Stimulated activated CD4-positive, alpha-beta T cell treated with anti-CD3 and anti-CD28 coated beads, Interleukin-4, amount 100 ng/mL, for 48 hours (primary cell): ENCODE results near the gene INHA.

ENCODE experiments used
- DNase-seq, 2 donors: peaks; one replicate each; pipeline ENCODE4 v3.0.0-alpha.2; 2020; ENCODE audit warnings: low read depth in 2 of 2

Gene INHA, protein sequence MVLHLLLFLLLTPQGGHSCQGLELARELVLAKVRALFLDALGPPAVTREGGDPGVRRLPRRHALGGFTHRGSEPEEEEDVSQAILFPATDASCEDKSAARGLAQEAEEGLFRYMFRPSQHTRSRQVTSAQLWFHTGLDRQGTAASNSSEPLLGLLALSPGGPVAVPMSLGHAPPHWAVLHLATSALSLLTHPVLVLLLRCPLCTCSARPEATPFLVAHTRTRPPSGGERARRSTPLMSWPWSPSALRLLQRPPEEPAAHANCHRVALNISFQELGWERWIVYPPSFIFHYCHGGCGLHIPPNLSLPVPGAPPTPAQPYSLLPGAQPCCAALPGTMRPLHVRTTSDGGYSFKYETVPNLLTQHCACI

DNA sequence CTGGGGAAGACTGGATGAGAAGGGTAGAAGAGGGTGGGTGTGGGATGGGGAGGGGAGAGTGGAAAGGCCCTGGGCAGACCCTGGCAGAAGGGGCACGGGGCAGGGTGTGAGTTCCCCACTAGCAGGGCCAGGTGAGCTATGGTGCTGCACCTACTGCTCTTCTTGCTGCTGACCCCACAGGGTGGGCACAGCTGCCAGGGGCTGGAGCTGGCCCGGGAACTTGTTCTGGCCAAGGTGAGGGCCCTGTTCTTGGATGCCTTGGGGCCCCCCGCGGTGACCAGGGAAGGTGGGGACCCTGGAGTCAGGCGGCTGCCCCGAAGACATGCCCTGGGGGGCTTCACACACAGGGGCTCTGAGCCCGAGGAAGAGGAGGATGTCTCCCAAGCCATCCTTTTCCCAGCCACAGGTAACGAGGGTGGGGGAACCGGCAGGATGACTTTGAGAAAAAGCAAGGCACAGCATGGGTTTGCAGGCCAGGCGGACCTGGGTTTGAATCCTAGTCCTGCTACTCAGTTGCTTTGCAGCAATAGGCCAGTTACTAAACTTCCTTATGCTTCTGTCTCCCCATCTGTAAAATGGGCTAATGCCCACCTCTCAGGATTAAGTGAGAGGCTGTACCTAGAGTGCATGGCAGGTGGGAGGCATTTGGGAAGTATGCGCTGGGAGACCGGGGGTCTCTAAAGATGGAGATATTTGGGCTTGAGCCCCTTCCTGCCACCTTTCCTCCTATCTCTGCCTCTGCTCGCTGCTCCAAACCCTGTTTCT, at the start of gene INHA:
Gene INHA (plus strand): TSS at position 74 of the 765 bp plus-strand sequence. CDS start 65 bp downstream, at position 139.
- no peak for DNase-seq

DNA sequence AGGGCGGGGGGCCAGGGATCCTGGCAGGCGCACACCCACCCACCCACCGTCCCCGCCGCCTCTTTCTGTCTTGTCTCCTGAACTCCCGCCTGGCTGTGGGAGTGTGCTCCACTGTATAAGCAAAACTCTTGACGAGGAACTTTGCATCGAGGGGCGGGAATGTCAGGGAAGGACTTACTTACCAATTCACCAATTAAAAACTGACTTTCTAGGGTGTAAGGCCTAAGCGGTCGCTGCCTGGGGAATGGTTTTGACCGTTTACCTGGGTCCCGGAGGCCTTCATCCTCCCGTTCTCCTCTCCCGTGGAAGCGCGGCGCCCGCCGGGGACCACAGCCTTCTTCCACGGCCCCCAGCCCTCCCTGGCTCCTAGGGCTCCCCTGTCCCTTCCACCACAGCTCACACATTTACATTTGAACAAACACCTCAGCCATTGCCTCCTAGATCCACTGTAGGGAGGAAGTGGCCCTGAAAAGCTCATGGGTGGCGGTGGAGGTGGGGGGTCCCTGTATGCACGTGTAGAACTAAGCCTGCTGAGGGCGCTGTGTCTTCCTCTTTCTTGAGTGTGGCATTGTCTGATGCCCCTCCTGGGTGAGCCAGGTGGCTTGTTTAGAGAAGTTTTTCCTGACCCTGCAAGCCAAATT, 49.0 kb upstream of the INHA start:
- no peak for DNase-seq

DNA sequence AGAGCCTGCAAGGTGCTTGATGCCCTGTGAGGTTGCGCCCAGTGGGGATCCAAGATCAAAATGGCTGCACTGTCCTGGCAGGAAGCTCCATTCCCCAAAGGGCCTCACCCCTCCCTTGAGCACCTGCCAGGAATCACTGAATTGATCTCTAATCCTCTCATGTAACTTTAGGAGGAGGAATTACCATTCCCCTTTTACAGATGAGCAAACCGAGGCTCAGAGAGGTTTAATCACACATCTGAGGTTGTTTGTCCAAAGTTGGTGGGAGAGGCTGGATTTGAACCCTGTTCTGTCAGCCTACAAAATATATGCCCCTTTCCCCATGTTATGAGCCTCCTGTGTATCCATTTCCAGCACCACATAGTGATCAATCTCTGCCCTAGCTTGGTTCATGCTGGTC, 47.3 kb upstream of the INHA start:
- DNase-seq, result no peak

DNA sequence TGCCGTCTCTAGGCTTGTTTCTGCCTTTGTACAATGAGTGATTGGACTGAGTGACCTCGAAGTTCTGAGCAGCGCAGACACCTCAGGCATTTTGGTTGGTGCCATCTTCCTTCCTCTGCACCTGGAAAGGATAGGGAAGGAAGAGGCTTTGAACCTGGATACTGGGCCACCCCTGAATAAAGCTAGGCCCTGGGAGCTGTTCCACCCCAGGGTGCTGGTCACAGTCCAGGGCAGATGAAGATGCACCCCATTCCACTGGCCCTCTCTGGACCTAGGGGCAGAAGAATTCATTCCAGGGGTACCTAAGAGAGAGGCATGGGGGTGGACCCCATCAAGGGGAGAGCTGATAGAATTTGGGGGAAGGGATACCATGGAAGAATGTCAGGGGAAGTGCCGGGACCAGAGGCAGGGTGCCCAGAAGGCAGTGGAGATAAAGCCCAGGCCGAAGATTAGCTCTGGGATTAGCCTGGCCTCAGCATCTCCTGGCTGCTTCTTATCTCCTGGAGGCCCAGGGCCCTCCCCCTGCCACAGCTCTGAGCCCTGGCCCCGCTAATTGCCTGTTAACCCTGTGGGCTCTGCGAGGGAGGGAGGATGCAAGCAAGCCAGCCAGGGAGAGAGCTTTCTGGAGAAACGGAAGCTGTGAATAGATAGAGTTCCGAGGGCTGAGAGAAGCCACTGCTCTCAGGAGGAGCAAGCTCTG, 46.4 kb upstream of the INHA start:
- no peak for DNase-seq

DNA sequence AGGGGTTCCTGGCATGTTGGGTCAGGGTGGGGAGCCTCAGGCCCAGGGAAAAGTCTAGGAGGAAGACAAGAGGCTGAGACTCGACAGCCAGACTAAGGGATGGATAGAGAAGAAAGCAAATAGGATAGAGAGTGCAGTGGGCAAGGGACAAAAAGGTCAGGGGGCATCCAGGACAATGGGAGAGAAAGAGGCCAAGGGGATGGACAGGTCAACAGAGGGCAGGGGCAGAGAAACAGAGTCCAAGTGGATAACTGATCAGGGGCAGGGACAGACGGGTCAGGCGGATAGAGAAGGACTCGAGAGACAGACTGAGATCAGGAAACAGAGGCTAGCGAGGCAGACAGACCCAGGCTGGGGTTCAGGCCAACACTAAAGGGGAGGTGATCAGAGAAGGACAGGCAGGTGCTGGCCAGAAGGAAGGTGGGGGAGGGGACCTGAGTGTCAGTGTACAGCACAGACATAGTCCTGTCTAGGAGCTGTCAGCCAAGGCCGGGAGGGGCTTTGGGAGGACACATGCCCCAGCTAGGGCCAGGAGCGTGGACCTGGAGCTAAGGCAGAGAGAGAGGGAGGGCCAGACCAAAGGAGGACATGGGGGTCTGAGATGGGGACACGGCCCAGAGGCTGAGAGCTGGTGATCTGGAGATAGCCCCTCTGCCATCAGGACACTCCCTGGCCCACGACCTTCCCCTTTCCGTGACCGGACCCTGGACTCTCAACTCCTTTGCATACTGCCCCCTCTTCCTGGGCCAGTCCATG, 45.6 kb upstream of the INHA start:
- DNase-seq, result no peak

DNA sequence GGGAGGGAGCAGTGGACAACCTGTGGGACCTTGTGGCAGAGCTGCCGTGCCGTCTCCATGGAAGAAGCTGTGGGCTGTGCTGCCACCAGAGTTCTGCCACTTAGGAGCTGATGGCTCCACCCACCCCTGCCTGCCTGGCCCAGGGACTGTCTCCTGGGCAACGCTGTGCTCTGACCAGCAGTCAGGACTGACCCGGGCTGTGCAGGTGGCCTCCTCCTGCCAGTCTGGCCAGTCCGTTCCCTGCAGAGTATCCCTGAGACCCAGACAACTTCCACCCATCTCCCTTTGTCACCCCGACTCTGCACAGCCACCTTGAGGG, 45.1 kb upstream of the INHA start:
- no peak for DNase-seq

DNA sequence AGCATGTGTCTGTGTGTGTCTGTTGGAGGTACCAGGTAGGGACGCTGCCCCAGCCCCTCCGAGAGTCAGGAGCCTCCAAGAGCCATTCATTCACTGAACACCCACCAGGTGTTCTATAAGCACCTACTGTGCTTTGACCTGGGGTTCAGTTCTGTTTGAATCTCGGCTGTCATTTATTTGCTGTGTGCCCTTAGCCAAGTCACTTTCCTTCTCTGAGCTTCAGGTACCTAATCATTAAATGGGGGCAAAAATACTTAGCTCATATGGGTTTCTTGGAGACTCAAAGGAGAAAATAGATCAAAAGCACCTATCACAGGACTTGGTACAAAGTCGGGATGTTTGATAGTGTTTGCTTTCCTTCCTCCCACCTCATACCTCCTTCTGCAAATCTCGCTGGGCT, 44.6 kb upstream of the INHA start:
- no peak for DNase-seq

DNA sequence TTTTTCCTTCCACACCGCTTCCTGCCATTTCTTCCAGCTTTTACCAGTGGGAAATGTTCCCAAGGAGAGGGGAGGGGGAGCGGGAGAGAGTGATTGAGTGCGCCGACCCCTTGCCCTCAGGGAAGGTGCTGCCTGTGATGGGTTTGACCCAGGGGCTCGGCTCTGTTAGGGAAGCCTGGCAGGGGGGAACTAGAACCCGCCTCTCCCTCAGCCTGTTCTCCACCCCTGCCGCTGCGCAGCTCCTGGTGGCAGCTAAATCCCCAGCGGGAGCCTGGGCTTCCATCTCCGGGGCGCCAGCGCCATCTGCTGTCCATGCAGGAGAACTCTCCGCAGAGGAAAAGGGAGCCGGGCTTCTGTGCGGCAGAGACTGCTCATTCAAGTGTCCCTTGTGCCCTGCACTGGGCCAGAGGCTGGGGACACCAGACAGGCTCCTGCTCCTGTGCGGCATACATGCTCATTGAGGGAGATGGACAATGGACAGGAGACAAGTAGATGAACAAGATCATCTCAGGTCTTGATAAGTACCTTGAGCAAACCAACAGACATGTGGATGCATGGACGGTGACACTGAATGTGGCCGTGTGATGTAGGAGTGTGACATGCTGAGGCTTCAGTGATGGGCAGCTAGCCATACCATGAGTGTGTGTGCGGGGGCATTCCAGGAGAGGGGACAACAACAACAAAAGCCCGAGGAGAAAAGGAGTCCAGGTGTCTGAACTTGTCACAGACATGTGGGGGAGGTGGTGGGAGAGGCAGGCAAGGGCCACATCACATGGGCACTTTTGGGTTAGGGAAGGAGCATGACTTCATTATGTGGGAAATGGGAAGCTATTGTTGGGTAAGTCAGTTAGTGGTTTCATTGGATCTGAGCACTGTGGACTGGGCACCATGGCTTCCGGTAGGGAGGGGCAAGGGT, 41.8 kb upstream of the INHA start:
- peak; percentile 79 to 87 for DNase-seq

DNA sequence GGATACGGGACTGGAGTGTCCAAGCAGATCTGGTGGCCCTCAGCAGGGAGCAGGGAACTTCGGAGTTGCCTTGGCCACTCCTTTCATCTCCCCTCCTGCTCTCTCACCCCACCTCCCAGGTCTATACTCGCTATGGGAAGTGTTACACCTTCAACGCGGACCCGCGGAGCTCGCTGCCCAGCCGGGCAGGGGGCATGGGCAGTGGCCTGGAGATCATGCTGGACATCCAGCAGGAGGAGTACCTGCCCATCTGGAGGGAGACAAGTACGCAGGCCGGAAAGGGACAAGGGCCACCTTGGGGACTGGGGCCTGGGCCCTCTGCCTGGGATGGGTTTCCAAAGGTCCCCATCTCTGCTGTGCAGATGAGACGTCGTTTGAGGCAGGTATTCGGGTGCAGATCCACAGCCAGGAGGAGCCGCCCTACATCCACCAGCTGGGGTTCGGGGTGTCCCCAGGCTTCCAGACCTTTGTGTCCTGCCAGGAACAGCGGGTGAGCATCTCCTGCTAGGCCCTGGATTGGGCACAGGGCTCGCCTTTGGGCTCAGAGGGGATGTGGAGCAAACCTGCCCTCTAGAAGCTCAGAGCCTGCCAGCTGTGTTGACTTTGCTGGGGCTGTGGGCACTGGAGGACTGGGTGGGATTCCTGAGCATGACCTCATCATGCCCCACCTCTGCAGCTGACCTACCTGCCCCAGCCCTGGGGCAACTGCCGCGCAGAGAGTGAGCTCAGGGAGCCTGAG, 40.3 kb upstream of the INHA start:
- no peak for DNase-seq

DNA sequence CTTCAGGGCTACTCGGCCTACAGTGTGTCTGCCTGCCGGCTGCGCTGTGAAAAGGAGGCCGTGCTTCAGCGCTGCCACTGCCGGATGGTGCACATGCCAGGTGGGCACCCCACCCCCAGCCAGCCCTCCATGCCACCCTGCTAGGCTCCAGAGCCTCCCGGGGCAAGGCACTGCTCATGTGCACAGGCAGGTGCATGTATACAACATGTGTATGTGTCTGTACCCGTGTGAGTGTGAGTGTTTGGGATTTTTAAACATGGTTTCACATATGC, 39.8 kb upstream of the INHA start:
- DNase-seq, result no peak

DNA sequence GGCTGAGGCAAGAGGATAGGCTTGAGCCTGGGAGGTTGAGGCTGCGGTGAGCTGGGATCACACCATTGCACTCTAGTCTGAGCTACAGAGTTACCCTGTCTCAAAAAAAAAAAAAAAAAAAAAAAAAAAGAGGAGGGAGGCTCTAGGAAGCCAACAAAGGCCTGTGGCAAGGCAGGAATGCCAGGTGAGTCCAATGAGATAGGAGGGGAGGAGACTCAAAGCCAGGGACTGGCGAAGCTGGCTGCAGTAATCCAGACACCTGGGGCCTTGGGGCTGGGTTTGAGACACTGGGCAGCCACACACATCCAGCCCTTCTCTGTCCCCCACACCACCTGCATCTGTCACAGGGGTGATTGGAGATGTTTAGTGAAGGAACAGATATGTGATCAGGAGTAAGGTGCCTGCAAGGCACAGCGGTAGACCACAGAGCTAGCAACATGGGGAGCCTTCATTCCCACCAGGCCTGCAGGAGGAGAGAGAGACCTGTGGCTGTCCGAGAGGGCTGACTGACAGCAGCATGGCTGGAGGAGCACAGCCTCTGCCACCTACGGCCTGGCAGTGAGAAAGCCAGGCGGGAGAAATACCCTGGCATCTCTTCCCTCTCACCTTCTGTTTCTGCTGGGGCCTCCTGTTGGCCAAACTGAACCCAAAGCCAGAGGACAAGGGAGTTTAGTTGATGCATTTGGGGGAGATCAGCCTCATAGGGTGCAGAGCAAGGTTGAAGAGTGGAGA, 38.0 kb upstream of the INHA start:
- no peak for DNase-seq

DNA sequence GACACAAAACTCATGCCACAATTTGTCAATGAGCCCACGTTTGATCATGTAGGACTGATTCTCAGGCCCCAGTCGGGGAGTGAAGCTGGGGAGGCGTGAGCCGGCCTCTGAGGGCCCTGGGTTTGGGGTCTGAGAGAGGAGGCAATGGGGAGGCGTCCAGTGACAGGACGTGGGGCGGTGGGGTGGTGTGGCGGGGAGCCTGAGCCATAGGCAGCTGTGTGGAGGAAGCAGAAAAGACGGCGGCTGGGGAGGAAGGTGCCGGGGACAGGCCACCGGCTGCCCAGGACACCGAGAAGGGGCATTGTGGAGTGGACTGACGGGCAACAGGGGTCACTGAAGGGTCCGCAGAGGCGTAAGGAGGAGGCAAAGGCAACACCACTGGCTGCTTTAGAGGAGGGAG, 35.7 kb upstream of the INHA start:
- DNase-seq, result no peak

DNA sequence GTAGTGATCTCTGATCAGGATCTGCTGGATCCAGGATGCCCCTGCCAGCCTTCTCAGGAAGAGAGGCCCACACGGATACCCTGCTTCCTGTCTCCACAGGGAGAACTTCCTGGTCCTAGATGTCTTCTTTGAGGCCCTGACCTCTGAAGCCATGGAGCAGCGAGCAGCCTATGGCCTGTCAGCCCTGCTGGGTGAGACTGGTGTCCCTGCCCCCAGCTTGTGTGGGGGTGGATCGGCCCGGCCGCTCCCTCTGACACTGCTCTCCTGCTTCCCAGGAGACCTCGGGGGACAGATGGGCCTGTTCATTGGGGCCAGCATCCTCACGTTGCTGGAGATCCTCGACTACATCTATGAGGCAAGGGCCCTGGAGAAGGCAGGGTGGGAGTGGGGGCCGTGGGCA, 35.1 kb upstream of the INHA start:
- no peak for DNase-seq

DNA sequence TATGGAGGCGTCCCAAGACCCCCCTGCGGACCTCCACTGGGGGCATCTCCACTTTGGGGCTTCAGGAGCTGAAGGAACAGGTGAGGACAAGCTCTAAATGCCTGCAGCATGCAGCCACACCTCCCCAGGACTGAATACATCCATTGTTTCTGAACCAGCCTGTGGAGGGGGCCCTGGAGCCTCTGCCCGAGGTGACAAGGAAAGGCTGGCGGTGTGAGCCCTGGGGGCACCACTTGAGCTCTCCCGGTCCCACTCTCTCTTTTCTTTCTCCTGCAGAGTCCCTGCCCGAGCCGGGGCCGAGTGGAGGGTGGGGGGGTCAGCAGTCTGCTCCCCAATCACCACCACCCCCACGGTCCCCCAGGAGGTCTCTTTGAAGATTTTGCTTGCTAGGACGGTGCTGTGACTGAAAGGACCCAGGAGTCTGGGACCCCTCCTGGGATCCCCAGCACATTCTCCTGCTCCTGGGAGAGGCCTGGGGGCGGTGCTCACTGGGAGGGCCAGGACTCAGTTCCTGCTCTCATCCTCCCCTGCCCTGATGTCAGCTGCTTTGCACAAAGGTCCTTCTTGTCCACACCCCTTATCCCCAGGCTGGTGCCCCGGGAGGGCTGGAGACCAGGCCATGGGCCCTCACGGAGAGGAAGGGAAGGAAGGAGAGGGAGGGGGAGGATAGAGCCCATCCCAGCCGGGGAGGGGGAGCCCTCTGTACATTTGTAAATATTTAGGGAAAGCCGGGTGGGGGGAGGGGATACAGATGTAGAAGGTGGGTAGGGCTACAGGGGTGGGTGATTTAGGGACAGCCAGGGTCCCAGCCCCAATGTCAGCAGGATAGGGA, 34.2 kb upstream of the INHA start:
- DNase-seq, result no peak

DNA sequence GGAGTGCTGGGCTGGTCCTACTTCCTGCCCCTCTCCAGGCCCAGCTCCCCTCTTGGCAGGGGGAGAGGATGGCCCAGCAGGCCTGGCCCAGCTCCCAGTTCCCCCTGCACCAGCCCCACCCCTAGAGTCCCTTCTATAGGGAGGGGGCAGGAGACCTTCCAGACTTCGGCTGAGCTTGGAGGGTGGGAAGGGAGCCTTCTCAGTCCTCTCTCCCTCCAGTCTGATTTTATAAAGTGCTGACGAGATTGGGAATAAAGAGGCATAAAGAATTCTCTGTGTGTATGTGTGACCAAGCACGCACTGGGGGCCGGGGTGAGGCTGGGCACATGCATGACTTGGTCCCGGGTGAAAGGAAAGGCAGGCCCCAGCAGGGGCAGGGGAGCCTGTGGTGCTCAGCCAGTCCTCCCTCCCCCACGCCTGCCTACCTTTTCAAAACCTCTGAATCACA, 33.6 kb upstream of the INHA start:
- DNase-seq, result no peak

DNA sequence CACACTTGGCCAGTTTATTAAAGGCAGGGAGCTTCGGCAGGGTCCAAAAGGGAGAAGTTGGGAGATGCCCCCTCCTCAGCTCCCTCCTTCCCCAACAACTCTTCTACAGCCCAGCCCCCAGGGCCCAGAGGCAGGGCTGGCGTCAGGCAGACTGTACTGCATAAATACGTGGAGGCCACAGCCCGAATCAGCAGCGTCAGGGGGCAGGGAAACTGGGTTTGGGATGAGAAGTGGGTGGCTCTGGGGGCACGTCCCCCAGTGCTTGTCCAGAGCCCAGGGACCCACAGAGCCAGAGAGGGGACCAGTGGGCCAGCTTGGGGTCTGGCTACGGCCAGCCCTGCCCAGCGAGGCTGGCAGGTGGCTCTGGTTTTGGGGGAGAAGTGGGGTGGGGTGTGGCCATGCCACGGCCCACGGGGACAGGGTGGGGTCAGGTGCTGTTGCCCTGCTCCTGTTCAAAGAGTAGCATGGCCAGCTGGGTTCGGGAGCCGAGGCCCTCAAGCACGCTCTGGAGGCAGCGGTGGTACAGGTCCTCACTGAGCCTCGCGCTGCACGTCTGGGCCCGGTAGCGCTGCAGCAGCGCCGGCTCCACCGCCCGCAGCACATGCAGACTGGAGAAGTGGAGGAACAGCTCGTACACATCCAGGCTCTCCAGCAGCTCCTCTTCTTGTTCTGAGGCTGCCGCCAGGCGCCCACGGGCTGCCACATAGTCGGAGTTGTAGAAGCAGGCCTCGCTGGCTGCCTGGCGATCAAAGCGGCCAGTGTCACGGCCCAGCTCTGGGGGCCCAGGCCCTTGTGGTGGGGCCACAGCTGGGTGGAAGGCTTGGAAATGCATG, 32.9 kb upstream of the INHA start:
- no peak for DNase-seq

DNA sequence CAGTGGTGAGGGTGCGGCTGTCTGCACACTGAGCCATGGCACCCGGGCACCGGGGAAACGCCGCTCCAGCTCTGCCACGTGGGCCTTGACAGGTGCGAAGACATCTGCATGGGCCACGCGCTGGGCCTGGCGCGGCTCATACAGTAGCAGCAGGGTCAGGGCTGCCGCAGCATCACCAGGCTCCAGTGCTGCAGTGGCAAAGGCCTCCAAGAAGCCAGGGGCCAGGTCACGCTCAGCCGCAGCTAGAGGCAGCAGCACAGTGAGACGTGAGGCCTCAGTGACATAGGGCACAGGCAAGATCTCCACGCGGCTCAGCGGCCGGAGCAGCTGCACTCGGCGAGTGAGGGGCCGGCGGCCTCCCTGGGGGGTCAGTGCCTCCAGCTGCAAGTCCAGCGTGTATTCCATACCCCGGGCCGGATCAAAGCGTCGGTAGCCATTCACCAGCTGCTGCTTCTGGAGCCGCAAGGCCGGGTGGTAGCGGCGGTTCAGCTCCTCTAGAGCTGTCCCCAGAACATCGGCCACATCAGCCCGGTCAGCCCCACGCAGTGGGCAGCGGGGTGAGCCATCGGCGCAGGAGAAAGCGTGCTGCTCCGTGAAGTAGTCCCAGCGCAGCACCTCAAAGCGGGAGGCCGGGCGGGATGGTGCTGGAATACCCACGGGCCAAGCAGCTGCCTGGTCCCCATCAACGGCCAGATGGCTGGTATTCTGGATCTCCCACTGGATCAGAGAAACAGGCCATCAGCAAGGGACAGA, 32.0 kb upstream of the INHA start:
- DNase-seq, result no peak
